Dermis microvascular lymphatic vessel endothelial cell (primary cell): Measurements from ENCODE around the gene TMTC1. TPM values are rescaled to one million over a fixed set of nuclear protein-coding genes. Genes with fewer than 3 reads are reported as not detected.
A peak's percentile ranks its signal among the peaks of the same experiment; 100 is the strongest.
"Not testable (repeated sequence)": the region's sequence is repeated elsewhere in the genome, so short reads cannot be mapped to it uniquely, and the experiment has no call there.

ENCODE experiments used
- DNase-seq, 2 donors: peaks; one replicate each; pipeline versions ENCODE4 v3.0.0 to v3.0.0-alpha.2; 2010; ENCODE audit warnings: low read depth in 2 of 2
- total RNA-seq: library from RNA; depleted of rRNA; stranded (reverse); fragments of >200 nt; gene quantifications from 2 replicates; pipeline ENCODE4 v1.2.1, GENCODE V29; 2014

The TMTC1 gene
- 0.77 and 6.3 TPM in 2 replicates for total RNA-seq

DNA sequence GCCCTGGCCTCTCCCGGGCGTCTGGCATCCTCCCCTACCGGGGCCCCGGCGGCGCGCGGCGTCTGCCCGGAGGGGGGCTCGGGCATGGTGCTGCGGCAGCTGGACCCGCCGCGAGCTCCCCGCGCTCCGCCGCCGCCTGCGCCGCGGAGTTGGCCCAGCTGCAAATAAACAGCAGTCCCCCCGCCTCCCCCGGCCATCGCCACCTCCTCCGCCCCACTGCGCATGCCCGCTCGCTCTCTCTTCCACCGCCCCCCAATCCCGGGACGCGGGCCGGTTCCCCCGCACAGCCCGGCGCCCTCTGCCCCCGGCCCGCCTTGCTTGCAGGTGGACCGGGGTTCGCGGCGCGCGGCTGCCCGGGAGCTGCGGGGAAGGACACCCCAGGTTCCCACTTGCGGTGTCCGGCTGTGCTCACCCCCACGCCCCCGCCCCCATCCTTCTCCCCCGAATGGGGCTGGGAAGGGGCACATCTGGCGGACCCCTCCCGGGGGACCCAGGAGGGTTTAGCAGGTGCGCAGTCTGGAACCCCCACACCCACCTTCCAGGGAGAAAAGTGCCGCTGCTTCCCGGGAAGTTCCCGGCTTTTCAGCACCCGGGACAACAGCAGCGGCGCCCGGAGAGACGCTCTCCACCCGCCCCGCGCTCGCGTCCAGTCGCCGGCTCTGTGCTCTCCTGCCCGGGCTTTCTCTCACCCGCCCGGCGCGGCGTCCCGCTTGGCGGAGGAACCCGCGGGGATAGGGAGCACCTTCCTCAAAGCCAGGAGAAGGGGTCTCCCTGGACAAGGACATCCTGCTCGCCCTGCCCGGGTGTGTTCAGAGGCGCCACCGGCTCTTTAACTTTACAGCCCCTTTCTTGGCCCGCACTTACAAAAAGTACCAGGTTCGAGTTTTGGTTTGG lies at the start of gene TMTC1:
TSS of gene TMTC1 (minus strand) at position 170 of the 894 bp plus-strand sequence. CDS start 191 bp downstream, outside the sequence.
- peak; percentile 29 to 68 for DNase-seq

DNA sequence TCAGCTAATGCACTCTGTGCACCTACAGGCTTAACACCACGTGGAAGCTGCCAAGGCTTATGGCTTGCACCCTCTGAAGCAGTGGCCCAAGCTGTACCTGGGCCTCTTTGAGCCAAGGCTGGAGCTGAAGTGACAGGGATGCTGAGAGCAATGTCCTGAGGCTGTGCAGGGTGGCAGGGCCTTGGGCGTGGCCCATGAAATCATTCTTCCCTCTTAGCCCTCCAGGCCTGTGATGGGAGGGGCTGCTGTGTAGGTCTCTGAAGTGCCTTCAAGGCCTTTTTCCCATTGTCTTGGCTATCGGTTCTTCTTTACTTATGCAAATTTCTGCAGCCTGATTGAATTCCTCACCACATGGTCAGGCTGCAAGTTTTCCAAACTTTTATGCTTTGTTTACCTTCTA lies 47.4 kb upstream of the TMTC1 start:
- no peak for DNase-seq

DNA sequence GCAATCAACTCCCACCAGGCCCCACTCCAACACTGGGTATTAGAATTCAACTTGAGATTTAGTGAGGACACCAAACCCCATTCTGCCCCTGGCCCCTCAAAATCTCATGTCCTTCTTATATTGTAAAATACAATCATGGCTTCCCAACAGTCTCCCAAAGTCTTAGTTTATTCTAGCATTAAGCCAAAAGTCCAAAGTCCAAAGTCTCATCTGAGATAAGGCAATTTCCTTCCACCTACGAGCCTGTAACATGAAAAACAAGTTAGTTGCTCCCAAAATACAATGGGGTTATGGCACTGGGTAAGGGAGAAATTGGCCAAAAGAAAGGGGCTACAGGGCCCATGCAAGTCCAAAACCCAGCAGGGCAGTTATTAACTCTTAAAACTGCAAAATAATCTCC lies 46.6 kb upstream of the TMTC1 start:
- DNase-seq: no peak

DNA sequence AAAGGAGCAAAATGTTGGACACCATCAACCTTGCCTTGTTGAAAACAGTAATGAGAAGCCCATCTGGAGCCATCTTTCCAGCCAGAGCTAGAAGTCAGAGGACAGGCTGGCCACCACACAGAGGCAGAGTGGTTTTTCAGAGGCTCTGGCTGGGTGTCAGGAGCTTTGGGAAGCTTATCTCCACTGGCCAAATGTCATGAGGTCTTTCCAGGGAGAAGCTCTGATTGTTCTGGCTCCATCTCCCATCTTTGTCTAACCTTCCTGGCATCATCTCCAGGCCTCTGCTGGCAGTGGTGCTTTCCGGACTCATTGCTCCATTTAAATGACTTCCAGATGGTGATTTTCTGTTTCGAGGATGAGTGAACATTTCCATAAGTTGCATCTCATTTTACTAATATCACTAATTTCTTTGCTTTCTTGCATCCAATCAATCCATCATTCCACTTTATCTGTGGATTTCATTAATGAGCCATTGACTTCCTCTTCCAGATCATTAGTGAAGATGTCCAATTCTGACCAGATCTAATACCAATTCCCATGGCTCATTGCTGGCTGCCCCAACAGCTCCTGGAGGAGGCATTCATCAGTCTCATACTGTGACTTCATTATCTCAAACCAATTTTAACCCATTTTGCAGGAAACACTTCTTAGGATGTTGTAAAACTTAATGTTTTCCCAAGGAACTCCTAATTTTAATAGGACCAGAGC lies 35.3 kb upstream of the TMTC1 start:
- DNase-seq: no peak

DNA sequence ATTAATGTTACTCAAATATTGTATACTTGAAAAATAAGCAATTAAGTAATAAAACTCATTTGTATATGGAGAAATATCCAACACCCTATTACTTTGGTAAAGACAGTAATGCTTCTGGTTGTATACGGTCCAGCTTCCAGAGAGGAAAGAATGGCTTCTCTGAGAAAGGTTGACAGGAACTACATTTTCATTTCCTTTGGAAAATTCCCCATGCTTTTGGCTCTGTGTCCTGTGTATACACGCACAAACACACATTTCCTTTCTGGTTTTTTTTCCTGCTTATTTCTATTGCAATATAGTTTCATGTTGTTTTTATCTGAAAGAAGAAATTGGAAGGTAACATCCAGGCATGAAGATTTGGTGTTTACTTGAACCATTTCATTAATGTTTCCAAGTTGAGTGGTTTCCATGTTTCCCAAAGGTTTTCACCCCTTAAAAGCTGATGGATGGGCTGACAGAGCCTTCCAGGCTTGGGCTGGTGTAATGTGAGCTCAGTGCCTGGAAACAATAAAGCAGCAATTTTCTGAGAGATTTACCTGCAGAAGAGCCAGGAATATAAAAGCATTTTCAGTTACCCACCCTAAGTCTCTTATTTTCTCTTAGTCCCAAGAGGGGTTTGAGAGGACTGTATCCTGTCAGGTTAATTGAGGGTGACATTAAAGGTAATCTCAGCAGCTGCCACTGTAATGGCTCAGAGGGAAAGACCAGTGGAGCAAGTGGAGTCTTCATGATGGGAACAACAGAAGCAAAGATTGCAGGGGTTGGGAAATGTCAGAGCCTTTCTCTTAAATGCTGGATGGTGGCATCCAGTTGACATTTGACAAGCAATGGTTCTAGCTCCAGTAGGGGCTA lies 33.4 kb upstream of the TMTC1 start:
- peak; percentile 47 to 75 for DNase-seq

DNA sequence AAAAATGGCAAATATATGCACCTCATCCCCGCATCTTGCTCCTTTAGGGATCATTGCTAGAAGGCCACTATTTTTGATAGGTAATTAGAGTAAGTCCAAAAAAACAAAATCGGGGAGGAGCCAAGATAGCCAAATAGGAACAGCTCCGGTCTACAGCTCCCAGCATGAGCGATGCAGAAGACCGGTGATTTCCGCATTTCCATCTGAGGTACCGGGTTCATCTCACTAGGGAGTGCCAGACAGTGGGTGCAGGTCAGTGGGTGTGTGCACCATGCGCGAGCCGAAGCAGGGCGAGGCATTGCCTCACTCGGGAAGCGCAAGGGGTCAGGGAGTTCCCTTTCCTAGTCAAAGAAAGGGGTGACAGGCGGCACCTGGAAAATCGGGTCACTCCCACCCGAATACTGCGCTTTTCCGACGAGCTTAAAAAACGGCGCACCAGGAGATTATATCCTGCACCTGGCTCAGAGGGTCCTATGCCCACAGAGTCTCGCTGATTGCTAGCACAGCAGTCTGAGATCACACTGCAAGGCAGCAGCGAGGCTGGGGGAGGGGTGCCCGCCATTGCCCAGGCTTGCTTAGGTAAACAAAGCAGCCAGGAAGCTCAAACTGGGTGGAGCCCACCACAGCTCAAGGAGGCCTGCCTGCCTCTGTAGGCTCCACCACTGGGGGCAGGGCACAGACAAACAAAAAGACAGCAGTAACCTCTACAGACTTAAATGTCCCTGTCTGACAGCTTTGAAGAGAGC lies 26.0 kb upstream of the TMTC1 start:
- DNase-seq: not testable (repeated sequence)

DNA sequence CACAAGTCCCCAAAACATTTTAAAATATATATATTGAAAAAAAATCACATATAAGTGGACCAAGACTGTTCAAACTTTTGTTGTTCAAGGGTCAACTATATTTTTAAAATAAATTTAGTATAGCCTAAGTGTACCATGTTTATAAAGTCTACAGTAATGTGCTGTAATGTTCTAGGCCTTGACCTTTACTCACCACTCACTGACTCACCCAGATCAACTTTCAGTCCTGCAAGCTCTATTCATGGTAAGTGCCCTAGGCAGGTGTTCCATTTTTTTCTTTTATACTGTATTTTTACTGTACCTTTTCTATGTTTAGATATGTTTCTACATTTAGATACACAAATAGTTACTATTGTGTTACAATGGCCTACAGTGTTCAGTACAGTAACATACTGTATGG lies 23.4 kb upstream of the TMTC1 start:
- no peak for DNase-seq

DNA sequence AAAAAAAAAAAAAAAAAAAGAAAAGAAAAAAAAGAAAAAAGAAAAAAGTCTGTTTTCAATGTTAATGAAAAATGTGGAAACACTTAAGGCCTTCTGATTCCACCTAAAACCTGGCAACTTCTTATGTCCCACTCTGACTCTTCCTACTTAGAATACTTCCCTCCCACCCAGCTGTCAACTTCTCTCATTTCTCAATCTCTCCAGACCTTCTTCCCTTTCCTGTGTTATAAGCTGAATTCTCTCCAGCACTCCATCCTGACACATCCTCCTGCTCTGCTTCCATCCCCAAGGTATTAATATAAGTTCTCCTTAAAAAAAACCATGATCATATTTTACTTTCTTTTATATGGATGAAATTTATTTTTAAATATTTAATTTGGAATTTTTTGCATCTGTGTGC lies 20.3 kb upstream of the TMTC1 start:
- DNase-seq: no peak

DNA sequence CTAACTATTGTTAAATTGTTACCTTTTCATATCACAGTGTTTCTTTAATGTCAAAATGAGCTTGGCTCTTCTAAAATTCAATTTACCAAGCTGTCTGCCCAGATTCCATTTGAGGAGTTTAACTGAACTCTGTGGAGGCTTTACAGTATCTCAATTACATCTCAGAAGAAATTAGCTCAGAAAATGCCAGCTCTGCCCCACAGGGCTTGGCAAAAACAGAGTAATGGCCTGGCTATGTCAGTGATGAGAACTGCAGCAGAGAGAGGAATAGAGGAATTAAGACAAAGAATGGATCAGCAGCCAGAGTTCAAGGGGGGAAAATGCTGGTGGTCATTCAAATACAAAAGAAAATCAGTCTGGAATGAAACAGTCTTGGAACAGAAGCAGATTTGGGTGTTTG lies 15.8 kb upstream of the TMTC1 start:
- DNase-seq: no peak

DNA sequence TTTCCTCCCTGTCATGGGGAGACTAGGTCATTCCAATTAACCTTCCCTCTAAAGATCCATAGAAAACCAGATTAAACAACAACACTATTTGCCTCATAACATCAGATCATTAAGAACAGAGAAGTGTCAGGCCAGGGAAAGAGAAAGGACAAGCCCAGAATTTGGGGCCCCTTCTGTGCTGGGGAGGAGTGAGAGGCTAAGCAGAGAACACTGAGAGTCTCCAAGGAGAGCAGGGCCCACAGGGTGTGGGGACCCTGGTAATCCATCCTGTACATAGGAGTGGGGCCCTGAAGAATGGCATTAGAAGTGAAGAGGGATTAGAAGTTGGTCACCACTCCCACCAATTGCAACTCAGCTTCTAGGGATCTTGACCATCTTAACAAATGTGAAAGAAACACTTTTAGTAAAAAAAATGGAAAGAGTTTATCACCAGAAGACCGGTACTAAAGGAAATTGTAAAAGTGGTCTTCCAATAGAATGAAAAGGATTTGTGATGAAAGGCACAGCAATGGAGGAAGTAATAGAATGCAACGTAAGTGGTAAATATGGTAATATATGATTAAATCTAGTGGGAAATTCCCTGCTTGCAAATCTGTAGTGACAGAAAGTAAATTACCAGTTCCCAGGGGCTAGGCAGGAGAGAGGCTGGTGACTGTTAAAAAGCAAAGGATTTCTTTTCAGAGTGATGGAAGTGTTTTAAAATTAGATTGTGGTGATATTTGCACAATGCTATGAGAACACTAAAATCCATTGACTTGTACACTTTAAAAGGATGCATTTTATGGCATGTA lies 14.0 kb upstream of the TMTC1 start:
- DNase-seq: no peak

DNA sequence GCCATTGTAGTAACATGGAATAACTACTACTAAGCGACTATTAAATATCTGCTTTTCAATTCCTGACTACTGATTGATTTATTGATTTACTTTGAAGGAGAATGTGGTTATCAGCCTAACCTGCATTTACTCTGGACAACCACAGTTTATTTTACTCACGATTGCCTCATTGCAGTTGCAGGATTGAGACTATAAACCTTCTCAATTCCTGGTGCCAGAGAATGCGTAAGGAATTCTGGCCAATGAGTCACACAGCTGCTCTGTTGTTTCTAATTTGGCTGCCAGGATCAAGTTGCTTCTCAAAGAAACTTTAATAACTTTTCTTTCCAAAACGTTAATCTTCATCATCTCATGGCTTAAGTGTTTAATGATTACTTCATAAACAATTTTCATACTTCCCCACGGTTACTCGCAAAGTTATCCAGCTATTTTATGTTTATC lies 13.1 kb upstream of the TMTC1 start:
- DNase-seq: peak in 1 of 2 donors; percentile 42

DNA sequence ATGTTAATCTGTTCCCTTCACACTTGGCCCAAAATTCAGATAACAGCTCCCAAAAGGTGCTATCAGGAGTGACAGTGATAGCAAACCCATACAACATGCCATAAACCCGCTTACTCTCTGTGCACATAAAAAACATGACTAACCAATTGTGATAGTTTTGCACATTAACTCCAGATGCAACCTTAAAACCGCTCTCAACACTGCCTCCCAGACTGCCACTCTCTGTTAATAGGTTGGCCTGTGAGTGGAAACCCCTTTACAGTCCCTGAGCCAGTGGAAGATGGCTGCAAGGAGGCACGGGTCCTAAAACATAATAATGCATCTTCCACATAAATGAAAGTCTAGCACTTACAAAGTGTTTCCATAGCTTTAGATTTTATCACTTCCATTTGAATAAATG lies 12.0 kb upstream of the TMTC1 start:
- no peak for DNase-seq

DNA sequence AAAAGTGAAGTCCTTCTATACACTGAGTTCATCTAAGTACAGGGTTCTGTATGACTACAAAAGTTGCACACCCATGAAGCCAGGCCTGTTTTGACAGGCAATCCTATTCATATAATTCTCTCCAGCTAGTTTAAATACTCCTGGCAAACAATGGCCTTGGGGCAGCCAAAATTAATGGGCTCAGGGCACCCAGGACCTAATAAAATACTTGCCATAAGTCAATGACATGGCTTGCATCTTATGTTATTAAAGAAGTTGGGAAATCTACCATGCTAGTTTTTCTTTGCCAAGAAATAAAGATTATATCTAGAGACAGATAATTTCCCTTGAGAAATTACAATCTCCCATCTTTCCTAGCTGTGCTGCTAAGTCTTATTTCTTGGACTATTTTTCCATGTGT lies 11.1 kb upstream of the TMTC1 start:
- no peak for DNase-seq

DNA sequence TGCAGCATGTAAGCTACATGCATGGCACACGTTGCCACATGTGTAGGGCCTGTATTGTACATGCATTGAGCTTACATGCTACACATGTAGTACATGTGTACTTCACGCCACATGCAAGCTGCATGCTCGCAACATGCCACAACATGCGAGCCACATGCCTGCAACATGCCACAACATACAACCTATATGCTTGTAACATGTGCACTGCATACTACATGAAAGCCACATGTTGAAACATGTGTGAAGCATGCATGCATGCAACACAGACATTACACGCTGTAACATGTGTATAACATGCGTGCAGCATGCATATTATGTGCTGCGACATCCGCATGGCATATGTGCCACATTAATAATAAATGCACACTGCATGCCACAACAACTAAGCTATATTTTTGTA lies 9.1 kb upstream of the TMTC1 start:
- no peak for DNase-seq

DNA sequence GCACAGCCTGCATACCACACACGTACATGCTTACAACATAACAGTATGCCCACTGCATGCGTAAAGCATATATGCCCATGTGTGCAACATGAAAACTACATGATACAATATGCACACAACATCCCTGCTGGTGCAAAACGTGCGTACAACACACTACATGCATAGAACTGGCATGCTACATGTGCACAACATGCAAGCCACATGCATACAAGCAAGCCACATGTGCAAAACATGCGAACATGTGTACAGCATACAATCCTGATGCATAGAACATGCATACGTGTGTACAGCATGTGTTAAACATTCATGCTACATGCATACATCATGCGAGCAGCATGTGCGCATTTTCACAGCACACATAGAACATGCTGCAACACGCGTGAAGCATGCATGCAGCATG lies 8.4 kb upstream of the TMTC1 start:
- no peak for DNase-seq

DNA sequence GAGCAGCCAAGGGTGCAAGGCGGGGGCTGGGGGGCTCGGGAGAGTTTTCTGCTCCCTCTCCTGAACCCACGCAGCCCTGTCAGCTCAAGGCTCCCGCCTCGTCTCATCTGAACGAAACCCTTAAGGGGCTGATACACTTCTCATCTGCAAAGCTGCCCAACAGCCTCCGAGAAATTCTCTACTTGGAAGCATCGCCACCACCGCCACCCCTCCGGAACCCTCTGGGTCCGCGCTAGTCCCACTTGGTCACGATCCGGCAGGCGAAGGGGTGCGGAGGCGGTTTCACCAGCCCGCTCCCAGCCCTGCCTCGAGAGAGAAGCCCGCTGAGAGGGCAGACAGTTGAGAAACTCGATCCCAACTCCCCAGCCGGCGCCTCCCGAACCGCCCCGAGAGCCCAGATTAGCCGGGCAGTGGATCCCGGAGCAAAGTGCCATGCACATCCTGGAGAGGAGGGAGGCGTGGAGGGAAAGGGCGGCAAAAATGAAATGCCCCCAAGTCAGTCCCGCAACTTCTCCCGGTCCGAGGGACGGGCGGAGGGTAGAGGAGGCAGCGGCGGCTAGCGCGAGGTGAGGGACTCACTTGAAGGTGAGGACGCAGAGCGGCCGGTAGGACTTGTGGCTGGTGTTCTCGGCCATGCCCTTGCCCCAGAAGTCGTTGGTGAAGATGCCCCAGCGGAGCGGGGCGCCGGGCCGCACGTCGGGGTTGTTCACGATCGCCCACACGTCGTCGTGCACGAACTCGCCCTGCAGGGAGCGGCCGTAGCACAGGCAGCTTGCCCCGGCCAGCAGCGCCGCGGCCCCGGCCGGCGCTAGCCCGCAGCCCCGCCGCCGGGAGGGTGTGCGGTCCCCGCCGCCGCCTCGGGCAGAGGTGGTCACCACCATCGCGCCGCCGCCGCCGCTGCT lies 620 bp downstream of the TMTC1 start:
- peak in 1 of 2 donors; percentile 24 for DNase-seq

DNA sequence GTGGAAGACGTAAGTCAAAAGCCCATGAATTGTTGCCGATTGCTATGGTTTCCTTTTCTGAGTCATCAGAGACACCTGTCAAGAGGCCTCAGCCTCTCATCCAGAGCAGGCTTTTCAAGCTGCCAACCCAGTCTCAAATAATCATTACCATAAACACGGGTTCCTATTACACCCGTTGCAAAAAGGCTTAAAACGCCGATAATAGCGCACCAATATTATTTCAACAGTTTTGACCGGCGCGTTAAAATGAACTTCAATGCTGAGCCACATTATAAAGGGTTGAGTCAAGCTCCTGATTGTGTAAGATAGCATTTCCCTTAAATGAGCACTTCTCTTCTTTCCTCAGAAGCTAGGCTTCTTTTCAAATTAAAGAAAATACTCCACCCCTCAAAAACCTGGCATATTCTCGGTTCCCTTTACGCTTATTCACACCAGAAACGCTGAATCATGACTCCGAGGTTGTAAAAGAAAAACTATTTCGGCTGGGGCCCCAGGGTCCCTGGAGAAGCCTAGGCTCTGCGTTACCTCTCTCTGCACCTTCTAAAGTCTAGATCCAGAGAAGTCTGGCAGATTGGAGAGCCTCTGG lies 1.4 kb downstream of the TMTC1 start:
- peak in 1 of 2 donors; percentile 52 for DNase-seq

DNA sequence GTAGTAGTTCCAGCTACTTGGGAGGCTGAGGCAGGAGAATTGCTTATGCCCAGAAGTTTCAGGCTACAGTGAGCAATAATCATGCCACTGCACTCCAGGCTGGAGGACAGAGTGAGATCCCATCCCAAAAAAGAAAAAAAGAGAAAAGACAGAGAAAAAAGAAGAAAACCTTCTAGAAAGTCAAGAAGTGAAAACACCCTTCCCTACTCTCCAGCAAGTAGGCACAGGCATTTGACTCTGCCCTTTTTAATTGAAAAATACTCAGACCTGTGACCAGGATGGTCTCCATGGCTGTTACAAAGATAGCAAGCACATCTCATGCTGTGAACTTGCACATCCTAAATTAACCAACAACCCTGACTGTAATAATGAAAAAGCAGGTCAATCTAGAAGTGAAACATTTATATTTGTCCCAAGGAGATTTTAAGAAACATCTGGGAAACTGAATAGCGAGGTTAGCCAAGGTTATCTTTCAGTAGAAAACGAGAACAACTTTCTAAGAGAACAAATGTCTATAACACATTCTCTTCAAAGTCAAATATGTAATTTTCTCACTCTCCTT lies 2.0 kb downstream of the TMTC1 start:
- DNase-seq: no peak
